IPS DF 6.9 (cell line): ENCODE measurements around the gene IL20RB.

ENCODE experiments used
- DNase-seq: peaks from one replicate; pipeline ENCODE4 v3.0.0-alpha.2; 2013; ENCODE audit warnings: low read depth, low spot score
- H3K27ac ChIP-seq: one replicate; pipeline ENCODE4 v1.5.1; 2013; ENCODE audit warnings: low read length, control low read depth
- H3K27me3 ChIP-seq: 2 replicates; pipeline ENCODE4 v1.6.1; 2013; ENCODE audit warnings: mild to moderate bottlenecking, low read length; ENCODE audit not compliant: control insufficient read depth, insufficient read depth
- H3K36me3 ChIP-seq: 2 replicates; pipeline ENCODE4 v1.6.1; 2013; ENCODE audit warnings: low read length; ENCODE audit not compliant: control insufficient read depth, insufficient read depth
- H3K4me1 ChIP-seq: 2 replicates; pipeline ENCODE4 v1.6.1; 2013; ENCODE audit warnings: low read length; ENCODE audit not compliant: control insufficient read depth, insufficient read depth
- H3K4me3 ChIP-seq: 2 replicates; pipeline ENCODE4 v1.5.1; 2013; ENCODE audit warnings: mild to moderate bottlenecking, low read length
- H3K9me3 ChIP-seq: 2 replicates; pipeline ENCODE4 v1.6.1; 2013; ENCODE audit warnings: low read length, inconsistent platforms; ENCODE audit not compliant: control insufficient read depth, insufficient read depth
- WGBS: extraction: QIAGEN DNeasy Blood & Tissue Kit; methylation state at CpG from one replicate; pipeline ENCODE4 v1.1.7; 2013; ENCODE audit warnings: mixed read lengths, missing lambda C conversion rate; ENCODE audit not compliant: insufficient read length, insufficient coverage; 5-methylcytosine and 5-hydroxymethylcytosine counted together

Gene IL20RB

GRCh38 chr3:137026701-137027100 is 68.9 kb downstream of the IL20RB start:
- no peak overlapping the region for H3K27ac ChIP-seq
- H3K4me1 ChIP-seq, result no peaks in the 10 kb centered on the region
- no CpG with 5 or more reads among the region's 3 CpGs for WGBS
- H3K9me3 ChIP-seq, result no peaks in the 10 kb centered on the region
- H3K27me3 ChIP-seq, result no peaks in the 10 kb centered on the region
- no peaks in the 10 kb centered on the region for H3K36me3 ChIP-seq
- DNase-seq, result no peak
- H3K4me3 ChIP-seq, result no peak overlapping the region

- peak; percentile 96 for DNase-seq
- Histone ChIP-seq H3K36me3 (no peaks in the 10 kb centered on the region), H3K27me3 (no peaks in the 10 kb centered on the region), H3K4me3 (peak overlapping the region; percentile 18; the same call in 1 of the 2 replicates), H3K27ac (no peak overlapping the region), H3K9me3 (no peaks in the 10 kb centered on the region), H3K4me1 (0 out of 2 replicates have a peak, but pooled peaks cover 2% of the 10 kb centered on the region)
- WGBS, result no CpG with 5 or more reads among the region's 31 CpGs
Observed at GRCh38 chr3:137032465-137033120, 74.8 kb downstream of the IL20RB start.

- no peaks in the 10 kb centered on the region for H3K27me3 ChIP-seq
- no peaks in the 10 kb centered on the region for H3K9me3 ChIP-seq
- H3K36me3 ChIP-seq, result no peaks in the 10 kb centered on the region
- 0 out of 2 replicates have a peak, but pooled peaks cover 2% of the 10 kb centered on the region for H3K4me1 ChIP-seq
- no peak overlapping the region for H3K27ac ChIP-seq
- H3K4me3 ChIP-seq, result no peak overlapping the region
- no peak for DNase-seq
- WGBS, result no CpG with 5 or more reads among the region's 5 CpGs
Observed at GRCh38 chr3:137035631-137036030, 77.8 kb downstream of the IL20RB start.

- Histone ChIP-seq H3K4me3 (no peak overlapping the region), H3K4me1 (no peaks in the 10 kb centered on the region), H3K27me3 (no peaks in the 10 kb centered on the region), H3K36me3 (no peaks in the 10 kb centered on the region), H3K27ac (no peak overlapping the region), H3K9me3 (no peaks in the 10 kb centered on the region)
- no peak for DNase-seq
Observed at GRCh38 chr3:137039570-137039969, 81.8 kb downstream of the IL20RB start.

- no peaks in the 10 kb centered on the region for H3K4me1 ChIP-seq
- H3K27ac ChIP-seq, result no peak overlapping the region
- no peaks in the 10 kb centered on the region for H3K27me3 ChIP-seq
- no CpG with 5 or more reads among the region's 2 CpGs for WGBS
- H3K36me3 ChIP-seq, result no peaks in the 10 kb centered on the region
- H3K9me3 ChIP-seq, result no peaks in the 10 kb centered on the region
- no peak overlapping the region for H3K4me3 ChIP-seq
- DNase-seq, result no peak
Observed at GRCh38 chr3:137041251-137041650, 83.5 kb downstream of the IL20RB start.

GRCh38 chr3:137041686-137042085 is 83.9 kb downstream of the IL20RB start:
- Histone ChIP-seq H3K4me1 (no peaks in the 10 kb centered on the region), H3K27me3 (no peaks in the 10 kb centered on the region), H3K9me3 (no peaks in the 10 kb centered on the region), H3K36me3 (no peaks in the 10 kb centered on the region), H3K4me3 (no peak overlapping the region), H3K27ac (no peak overlapping the region)
- no CpG with 5 or more reads among the region's 4 CpGs for WGBS
- DNase-seq, result no peak

- Histone ChIP-seq H3K4me3 (no peak overlapping the region), H3K9me3 (no peaks in the 10 kb centered on the region), H3K27me3 (no peaks in the 10 kb centered on the region), H3K36me3 (no peaks in the 10 kb centered on the region), H3K27ac (no peak overlapping the region), H3K4me1 (peaks cover 2% of the 10 kb centered on the region; the same call in 1 of the 2 replicates)
- no peak for DNase-seq
- no CpG with 5 or more reads among the region's 4 CpGs for WGBS
Observed at GRCh38 chr3:137046747-137047146, 89.0 kb downstream of the IL20RB start.

- Histone ChIP-seq H3K27ac (no peak overlapping the region), H3K4me1 (peaks cover 2% of the 10 kb centered on the region; the same call in 1 of the 2 replicates), H3K36me3 (no peaks in the 10 kb centered on the region), H3K27me3 (no peaks in the 10 kb centered on the region), H3K4me3 (no peak overlapping the region), H3K9me3 (no peaks in the 10 kb centered on the region)
- WGBS, result no CpG with 5 or more reads among the region's 4 CpGs
- DNase-seq, result no peak
Observed at GRCh38 chr3:137047240-137047639, 89.5 kb downstream of the IL20RB start.

- H3K4me3 ChIP-seq, result no peak overlapping the region
- H3K9me3 ChIP-seq, result no peaks in the 10 kb centered on the region
- WGBS, result no CpG with 5 or more reads among the region's 3 CpGs
- H3K27me3 ChIP-seq, result no peaks in the 10 kb centered on the region
- no peak for DNase-seq
- no peaks in the 10 kb centered on the region for H3K36me3 ChIP-seq
- no peak overlapping the region for H3K27ac ChIP-seq
- H3K4me1 ChIP-seq, result peaks cover 2% of the 10 kb centered on the region; the same call in 1 of the 2 replicates
Observed at GRCh38 chr3:137050281-137050680, 92.5 kb downstream of the IL20RB start.

- WGBS, result no CpG with 5 or more reads among the region's 1 CpG
Observed at GRCh38 chr3:137052298-137052697, 94.5 kb downstream of the IL20RB start.

More at GRCh38 chr3:137052298-137052697, 94.5 kb downstream of the IL20RB start:
- no peak overlapping the region for H3K4me3 ChIP-seq
- no peaks in the 10 kb centered on the region for H3K9me3 ChIP-seq
- H3K27me3 ChIP-seq, result no peaks in the 10 kb centered on the region
- no peak for DNase-seq
- H3K4me1 ChIP-seq, result no peaks in the 10 kb centered on the region
- no peaks in the 10 kb centered on the region for H3K36me3 ChIP-seq
- no peak overlapping the region for H3K27ac ChIP-seq
